A673 (cell line): ENCODE measurements around the gene DCN.

Source experiments
- CTCF ChIP-seq: fragments of 300-800, 200-600 bp; sonication (generic); conservative IDR thresholded peaks from 2 replicates; pipeline ENCODE4 v1.5.1; 2017; ENCODE audit warnings: low read depth, mild to moderate bottlenecking, antibody characterized with exemption, low read length, moderate library complexity, mixed read lengths
- EZH2 ChIP-seq: fragments of 200-600 bp; sonication (generic); IDR thresholded peaks from 2 replicates; pipeline ENCODE4 v1.6.1; 2017; ENCODE audit warnings: borderline replicate concordance, low read depth, mild to moderate bottlenecking, mixed read lengths, antibody characterized with exemption, low read length; ENCODE audit not compliant: poor library complexity, severe bottlenecking

GRCh38 chr12:91188778-91189177, 6.2 kb upstream of the DCN start:
- no peak for TF ChIP-seq CTCF
- TF ChIP-seq EZH2, result no peak
